Tibial nerve (tissue), 4 donors: ENCODE data around the gene APC2. TPM values are rescaled to one million over a fixed set of nuclear protein-coding genes. Genes with fewer than 3 reads are reported as not detected.

Source experiments
- DNase-seq, 2 donors: peaks; one replicate each; pipeline ENCODE4 v3.0.0-alpha.2; 2019; ENCODE audit warnings: low spot score in 2 of 2
- H3K27ac ChIP-seq, 4 donors: fragments of 200-600 bp; sonication (generic) in 3 of 4; one replicate each; pipeline ENCODE4 v1.5.1; 2017 to 2019; ENCODE audit warnings: mild to moderate bottlenecking in 1 of 4
- H3K27me3 ChIP-seq, 2 donors: fragments of 200-600 bp; sonication (generic) in 1 of 2; one replicate each; pipeline versions ENCODE4 v1.5.1 to v1.6.0; 2017 to 2019
- H3K36me3 ChIP-seq, 3 donors: fragments of 200-600 bp; sonication (generic); one replicate each; pipeline ENCODE4 v1.5.1; 2018 to 2019
- H3K4me1 ChIP-seq, 4 donors: fragments of 200-600 bp; sonication (generic) in 3 of 4; one replicate each; pipeline ENCODE4 v1.5.1; 2017 to 2019
- H3K4me3 ChIP-seq, 4 donors: fragments of 200-600 bp; sonication (generic) in 3 of 4; one replicate each; pipeline ENCODE4 v1.5.1; 2017 to 2019; ENCODE audit warnings: mild to moderate bottlenecking in 1 of 4, moderate library complexity in 1 of 4
- H3K9me3 ChIP-seq, 4 donors: fragments of 200-600 bp; sonication (generic) in 3 of 4; one replicate each; pipeline ENCODE4 v1.5.1; 2017 to 2019
- EP300 ChIP-seq, 2 donors: sonication (generic); formaldehyde crosslinking; IDR thresholded peaks; one replicate each; pipeline ENCODE4 v1.6.1; 2017; ENCODE audit warnings: antibody characterized with exemption in 2 of 2, mild to moderate bottlenecking in 1 of 2
- POLR2A ChIP-seq, 2 donors: fragments of 450-650 bp; IDR thresholded peaks; one replicate each; pipeline ENCODE4 v1.6.1; 2017; ENCODE audit warnings: antibody characterized with exemption in 2 of 2, mild to moderate bottlenecking in 2 of 2, moderate library complexity in 2 of 2
- WGBS, 2 donors: methylation state at CpG; one replicate each; pipeline ENCODE4 v1.1.5; 2018; 5-methylcytosine and 5-hydroxymethylcytosine counted together
- total RNA-seq, 4 donors: library from RNA; depleted of rRNA; stranded (reverse); fragments of >200 nt; gene quantifications; one replicate each; pipeline ENCODE4 v1.1.0, GENCODE V29; 2016
- TF ChIP-seq, protein P1 (sequence below), 5 experiments: fragments of 200-600 bp in 3 of 5; fragments of 450-650 bp in 2 of 5; sonication (generic) in 3 of 5; IDR thresholded peaks; one replicate each; pipeline ENCODE4 v1.5.1; 2016 to 2019; ENCODE audit warnings: antibody characterized with exemption in 5 of 5, mild to moderate bottlenecking in 3 of 5, moderate library complexity in 2 of 5

The APC2 gene
- total RNA-seq, 4 donors from 2014 or later: 1.7 to 10.2 (median 4.2) TPM

DNA sequence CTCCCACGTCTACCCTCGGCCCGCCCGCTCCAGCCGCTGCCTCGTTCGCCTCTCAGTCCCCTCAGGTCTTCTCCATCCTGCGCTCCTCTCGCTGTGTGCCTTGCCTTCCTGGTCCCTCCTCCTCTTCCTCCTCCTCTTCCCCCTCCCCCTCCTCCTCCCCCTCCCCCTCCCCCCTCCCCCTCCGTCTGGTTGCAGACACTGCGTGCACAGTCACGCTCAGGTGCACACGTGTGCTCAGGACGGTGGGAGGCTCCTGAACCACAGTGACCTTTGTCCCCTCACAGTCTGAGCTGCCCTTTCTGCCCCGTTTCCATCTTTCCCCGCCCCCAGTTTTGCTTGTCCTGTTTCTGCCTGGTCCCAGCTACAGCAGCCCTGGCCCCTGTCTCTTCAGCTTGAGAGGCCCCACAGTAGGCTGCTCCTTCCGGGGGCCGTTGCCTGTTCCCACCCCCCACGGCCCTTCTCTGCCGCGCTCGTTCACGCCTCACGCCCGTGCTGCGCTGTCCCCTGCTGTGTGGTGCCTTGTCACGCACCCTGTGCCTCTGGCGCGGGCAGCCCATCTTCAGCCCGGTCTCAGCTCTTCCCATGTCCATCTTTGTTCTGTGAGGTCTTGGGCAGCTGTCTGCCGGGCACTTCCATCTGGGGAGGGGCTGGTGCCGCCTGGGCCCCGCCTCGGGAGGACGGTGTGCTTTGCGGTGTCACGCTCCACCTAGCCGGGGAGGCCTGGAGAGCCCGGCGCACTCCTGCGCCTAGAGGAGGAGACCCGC is 25.5 kb upstream of the APC2 start:
- Histone ChIP-seq H3K27ac (peak overlapping the region in 1 of 4 donors; percentile 17), H3K4me1 (peaks cover 0 to 5% (median 0%) of the 10 kb centered on the region in 4 donors), H3K36me3 (peaks cover 0 to 98% (median 23%) of the 10 kb centered on the region in 3 donors), H3K9me3 (no peaks in the 10 kb centered on the region), H3K27me3 (no peaks in the 10 kb centered on the region), H3K4me3 (no peak overlapping the region)
- WGBS, 2 donors: 81% methylated on average over 41 to 42 of the region's 42 CpGs
- TF ChIP-seq, protein P1, sequence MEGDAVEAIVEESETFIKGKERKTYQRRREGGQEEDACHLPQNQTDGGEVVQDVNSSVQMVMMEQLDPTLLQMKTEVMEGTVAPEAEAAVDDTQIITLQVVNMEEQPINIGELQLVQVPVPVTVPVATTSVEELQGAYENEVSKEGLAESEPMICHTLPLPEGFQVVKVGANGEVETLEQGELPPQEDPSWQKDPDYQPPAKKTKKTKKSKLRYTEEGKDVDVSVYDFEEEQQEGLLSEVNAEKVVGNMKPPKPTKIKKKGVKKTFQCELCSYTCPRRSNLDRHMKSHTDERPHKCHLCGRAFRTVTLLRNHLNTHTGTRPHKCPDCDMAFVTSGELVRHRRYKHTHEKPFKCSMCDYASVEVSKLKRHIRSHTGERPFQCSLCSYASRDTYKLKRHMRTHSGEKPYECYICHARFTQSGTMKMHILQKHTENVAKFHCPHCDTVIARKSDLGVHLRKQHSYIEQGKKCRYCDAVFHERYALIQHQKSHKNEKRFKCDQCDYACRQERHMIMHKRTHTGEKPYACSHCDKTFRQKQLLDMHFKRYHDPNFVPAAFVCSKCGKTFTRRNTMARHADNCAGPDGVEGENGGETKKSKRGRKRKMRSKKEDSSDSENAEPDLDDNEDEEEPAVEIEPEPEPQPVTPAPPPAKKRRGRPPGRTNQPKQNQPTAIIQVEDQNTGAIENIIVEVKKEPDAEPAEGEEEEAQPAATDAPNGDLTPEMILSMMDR (IDR thresholded peaks at IDR 0.05): no peak
- no peak for TF ChIP-seq EP300 (IDR thresholded peaks at IDR 0.05)
- no peak for TF ChIP-seq POLR2A (IDR thresholded peaks at IDR 0.05)
- DNase-seq: no peak

DNA sequence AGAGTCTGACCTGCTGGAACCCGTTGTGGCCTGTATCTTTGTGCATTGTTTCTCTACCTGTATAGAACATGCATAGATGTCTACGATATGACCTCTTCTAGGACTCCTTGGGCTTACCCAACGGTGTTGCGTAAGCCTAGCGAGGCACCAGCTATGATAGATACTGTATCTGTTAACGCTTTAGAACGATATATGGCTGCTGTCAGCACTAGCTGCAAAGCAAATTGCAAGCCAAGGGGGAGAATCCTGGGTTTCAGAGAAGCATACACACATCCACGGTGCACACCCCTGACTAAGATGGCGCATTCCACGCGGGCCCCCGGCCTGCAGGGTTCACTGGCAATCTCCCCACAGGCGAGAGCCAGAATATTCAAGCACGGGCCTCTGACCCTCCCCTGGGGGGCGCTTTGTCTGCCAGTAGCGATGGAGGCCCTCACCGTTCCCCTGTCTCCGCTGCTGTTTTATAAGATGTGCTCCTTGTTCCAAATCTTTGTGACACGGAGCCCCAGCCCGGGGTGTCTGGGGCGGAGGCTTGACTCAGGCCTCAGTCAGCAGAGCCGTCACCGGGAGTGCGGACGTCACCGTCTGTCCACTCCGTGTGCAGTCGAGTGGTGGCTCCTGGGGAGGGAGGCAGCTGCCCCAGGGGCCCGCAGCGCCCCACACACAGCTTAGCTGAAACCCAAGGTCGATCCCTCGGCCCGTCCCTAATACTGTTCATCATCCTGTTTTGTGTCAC is 24.7 kb upstream of the APC2 start:
- DNase-seq: no peak
- Histone ChIP-seq H3K9me3 (no peaks in the 10 kb centered on the region), H3K27me3 (no peaks in the 10 kb centered on the region), H3K27ac (no peak overlapping the region), H3K4me3 (no peak overlapping the region), H3K36me3 (peaks cover 0 to 100% (median 24%) of the 10 kb centered on the region in 3 donors), H3K4me1 (peaks cover 0 to 5% (median 0%) of the 10 kb centered on the region in 4 donors)
- TF ChIP-seq, protein P1 (IDR thresholded peaks at IDR 0.05): no peak
- TF ChIP-seq POLR2A (IDR thresholded peaks at IDR 0.05) (no peak), EP300 (IDR thresholded peaks at IDR 0.05) (no peak)
- 88 to 91% methylated on average over 33 of the region's 33 CpGs for WGBS, 2 donors

DNA sequence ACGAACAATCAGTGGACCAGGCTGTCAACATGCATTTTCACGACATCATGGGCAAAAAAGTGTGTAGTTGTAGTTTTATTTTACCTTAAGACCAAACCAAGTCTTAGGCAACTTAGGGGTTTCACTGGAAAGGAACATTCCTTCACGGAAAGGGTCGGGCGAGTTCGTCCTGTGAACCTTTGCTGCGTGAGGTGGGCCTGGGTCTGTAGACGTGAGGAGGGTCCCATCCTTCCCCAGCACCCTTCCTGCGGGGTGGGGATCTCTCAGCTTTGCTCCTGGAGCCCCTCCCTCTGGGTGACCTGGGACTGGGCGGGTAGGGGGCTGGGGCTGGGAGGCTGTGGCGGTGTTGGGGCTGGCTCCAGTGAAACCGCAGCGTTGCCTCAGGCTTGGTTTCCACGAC is 24.0 kb upstream of the APC2 start:
- Histone ChIP-seq H3K27me3 (no peaks in the 10 kb centered on the region), H3K36me3 (peaks cover 0 to 100% (median 27%) of the 10 kb centered on the region in 3 donors), H3K9me3 (no peaks in the 10 kb centered on the region), H3K4me1 (peaks cover 0 to 5% (median 0%) of the 10 kb centered on the region in 4 donors), H3K27ac (no peak overlapping the region), H3K4me3 (no peak overlapping the region)
- TF ChIP-seq, protein P1 (IDR thresholded peaks at IDR 0.05): no peak
- no peak for TF ChIP-seq EP300 (IDR thresholded peaks at IDR 0.05)
- no peak for TF ChIP-seq POLR2A (IDR thresholded peaks at IDR 0.05)
- WGBS, 2 donors: 82 to 84% methylated on average over 12 to 14 of the region's 14 CpGs
- no peak for DNase-seq

DNA sequence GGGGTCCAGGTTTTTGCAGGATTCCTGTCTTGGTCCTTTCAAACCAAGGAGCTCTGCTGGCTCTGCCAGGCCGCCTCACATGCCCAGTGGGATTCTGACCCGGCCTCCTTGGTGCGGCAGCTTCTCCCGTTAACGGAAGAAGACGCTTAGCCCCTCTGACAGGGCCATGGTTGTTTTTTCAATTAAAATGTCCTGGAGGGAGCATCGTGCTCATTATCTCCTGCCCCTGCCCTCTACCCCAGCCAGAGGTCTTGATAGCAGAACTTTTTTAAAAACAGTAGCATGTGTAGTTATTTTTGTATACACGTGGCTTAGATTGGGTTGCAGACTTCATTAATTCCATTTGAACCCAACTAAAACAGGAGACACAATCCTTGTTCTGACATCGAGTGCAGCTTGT is 23.2 kb upstream of the APC2 start:
- H3K36me3 ChIP-seq: peaks cover 0 to 100% (median 27%) of the 10 kb centered on the region in 3 donors
- 74 to 85% methylated on average over 9 of the region's 9 CpGs for WGBS, 2 donors
- TF ChIP-seq POLR2A (IDR thresholded peaks at IDR 0.05) (no peak), EP300 (IDR thresholded peaks at IDR 0.05) (no peak)
- TF ChIP-seq, protein P1 (IDR thresholded peaks at IDR 0.05): no peak

More for the DNA sequence above, 23.2 kb upstream of the APC2 start:
- Histone ChIP-seq H3K4me3 (no peak overlapping the region), H3K9me3 (no peaks in the 10 kb centered on the region), H3K4me1 (peaks cover 0 to 5% (median 0%) of the 10 kb centered on the region in 4 donors), H3K27ac (no peak overlapping the region), H3K27me3 (no peaks in the 10 kb centered on the region)
- DNase-seq: no peak
